Transverse colon (tissue), 4 donors: ENCODE data around the gene BPTF. TPM values are rescaled to one million over a fixed set of nuclear protein-coding genes. Genes with fewer than 3 reads are reported as not detected.
"Not testable (repeated sequence)": the region's sequence is repeated elsewhere in the genome, so short reads cannot be mapped to it uniquely, and the experiment has no call there.

Source experiments
- DNase-seq: peaks from one replicate; pipeline ENCODE4 v3.0.0-alpha.2; 2019
- H3K27ac ChIP-seq, 4 donors: fragments of 200-600 bp; sonication (generic); 2 replicates each; pipeline ENCODE4 v1.5.1; 2016 to 2018; ENCODE audit warnings: inconsistent platforms in 4 of 4
- H3K27me3 ChIP-seq: fragments of 200-600 bp; sonication (generic); 2 replicates; pipeline ENCODE4 v1.5.1; 2017; ENCODE audit warnings: inconsistent platforms
- H3K36me3 ChIP-seq, 4 donors: fragments of 200-600 bp; sonication (generic); 2 replicates each; pipeline ENCODE4 v1.5.1; 2017 to 2019; ENCODE audit warnings: inconsistent platforms in 4 of 4
- H3K4me1 ChIP-seq, 4 donors: fragments of 200-600 bp; sonication (generic); 2 replicates each; pipeline ENCODE4 v1.5.1; 2017 to 2020; ENCODE audit warnings: inconsistent platforms in 4 of 4
- H3K4me3 ChIP-seq, 4 donors: fragments of 200-600 bp; sonication (generic); 1 replicate in 1 of 4; 2 replicates in 3 of 4; pipeline versions ENCODE4 v1.5.1 to v1.6.1; 2017 to 2019; ENCODE audit warnings: inconsistent platforms in 4 of 4
- H3K9me3 ChIP-seq, 2 donors: fragments of 200-600 bp; sonication (generic); 2 replicates each; pipeline ENCODE4 v1.5.1; 2017 to 2019; ENCODE audit warnings: inconsistent platforms in 2 of 2
- CTCF ChIP-seq, 5 experiments: fragments of 200-600 bp in 3 of 5; fragments of 450-650 bp in 2 of 5; sonication (generic) in 3 of 5; IDR thresholded peaks; 1 replicate in 2 of 5; 2 replicates in 3 of 5; pipeline ENCODE4 v1.5.1; 2016 to 2017; ENCODE audit warnings: antibody characterized with exemption in 5 of 5, inconsistent platforms in 3 of 5, mild to moderate bottlenecking in 2 of 5, moderate library complexity in 1 of 5
- EP300 ChIP-seq: sonication (generic); formaldehyde crosslinking; IDR thresholded peaks from one replicate; pipeline ENCODE4 v1.6.1; 2017; ENCODE audit warnings: antibody characterized with exemption, low read depth
- POLR2A ChIP-seq: fragments of 450-650 bp; IDR thresholded peaks from one replicate; pipeline ENCODE4 v1.6.1; 2016; ENCODE audit warnings: antibody characterized with exemption, mild to moderate bottlenecking, moderate library complexity
- POLR2AphosphoS5 ChIP-seq, 3 donors: sonication (generic); formaldehyde crosslinking; IDR thresholded peaks; one replicate each; pipeline ENCODE4 v1.6.1; 2016; ENCODE audit warnings: antibody characterized with exemption in 3 of 3
- WGBS, 2 donors: methylation state at CpG; one replicate each; pipeline ENCODE4 v1.1.5; 2018; ENCODE audit warnings: low coverage in 1 of 2; 5-methylcytosine and 5-hydroxymethylcytosine counted together
- in situ Hi-C, 4 donors: fragments of 200-750 bp; cut with MboI; loops; one replicate each; pipeline versions ENCODE4 v1.15.0 to v1.15.1; 2017; ENCODE audit warnings: low sequenced_read_pairs in 3 of 4, low pct_ligation_motif_present in 1 of 4, low pct_unique_long_range_greater_than_20kb in 1 of 4
- intact Hi-C: fragments of 100-400 bp; cut with DNase I; formaldehyde crosslinking; loops from one replicate; pipeline ENCODE4 v1.15.1; 2023; ENCODE audit warnings: low total_unique reads
- total RNA-seq, 4 donors: library from RNA; depleted of rRNA; stranded (reverse); fragments of >200 nt; gene quantifications; one replicate each; pipeline ENCODE4 v1.1.0, GENCODE V29; 2016

BPTF gene
- total RNA-seq, 4 donors from 2014 or later = 70.3 to 158 (median 86.7) TPM

DNA sequence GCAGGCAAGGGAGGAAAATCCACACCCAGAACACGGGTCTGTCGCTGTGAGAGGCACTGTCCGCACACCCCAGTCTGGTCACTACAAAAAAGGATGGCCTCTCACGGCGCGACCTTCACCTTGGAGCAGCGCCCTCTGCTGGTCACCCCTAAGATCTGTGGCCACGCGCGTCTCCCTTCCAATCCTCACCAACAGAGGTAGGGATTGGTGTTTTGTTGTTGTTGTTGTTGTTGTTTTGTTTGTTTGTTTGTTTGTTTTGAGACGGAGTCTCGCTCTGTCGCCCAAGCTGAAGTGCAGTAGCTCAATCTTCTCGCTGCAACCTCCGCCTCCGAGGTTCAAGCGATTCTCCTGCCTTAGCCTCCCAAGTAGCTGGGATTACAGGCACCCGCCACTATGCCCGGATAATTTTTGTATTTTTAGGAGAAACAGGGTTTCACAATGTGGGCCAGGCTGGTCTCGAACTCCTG lies 185.9 kb downstream of the BPTF start:
- Histone ChIP-seq H3K4me1 (no peaks in the 10 kb centered on the region), H3K27ac (no peak overlapping the region), H3K4me3 (no peak overlapping the region), H3K36me3 (no peaks in the 10 kb centered on the region), H3K9me3 (no peaks in the 10 kb centered on the region), H3K27me3 (no peaks in the 10 kb centered on the region)
- in situ Hi-C loops = no loop called here
- peak; percentile 75 for DNase-seq
- TF ChIP-seq CTCF (IDR thresholded peaks at IDR 0.05) (peak; percentile 66 to 80 (median 75)), EP300 (no peak)
- 10 to 39% methylated on average over 4 to 20 of the region's 20 CpGs for whole genome bisulfite sequencing, 2 donors
- intact Hi-C loops = no loop called here

DNA sequence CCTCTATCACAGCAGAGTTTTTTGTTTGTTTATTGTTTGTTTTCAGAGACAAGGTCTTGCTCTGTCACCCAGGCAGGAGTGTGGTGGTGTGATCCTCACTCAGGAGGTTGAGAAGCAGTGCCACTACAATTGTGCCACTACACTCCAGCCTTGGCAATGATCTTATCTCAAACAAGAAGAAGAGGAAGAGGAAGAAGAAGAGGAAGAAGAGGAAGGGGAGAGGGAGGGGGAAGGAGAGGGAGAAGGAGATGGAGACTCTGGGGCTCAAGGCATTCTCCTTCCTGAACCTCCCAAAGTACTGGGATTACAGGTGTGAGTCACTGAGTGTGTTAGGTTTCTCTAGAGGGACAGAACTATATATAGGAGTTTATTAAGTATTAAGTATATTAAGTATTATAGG lies 188.1 kb downstream of the BPTF start:
- Histone ChIP-seq H3K27me3 (no peaks in the 10 kb centered on the region), H3K4me1 (no peaks in the 10 kb centered on the region), H3K27ac (no peak overlapping the region), H3K36me3 (no peaks in the 10 kb centered on the region), H3K9me3 (no peaks in the 10 kb centered on the region), H3K4me3 (no peak overlapping the region)
- TF ChIP-seq POLR2A (no peak), POLR2AphosphoS5 (IDR thresholded peaks at IDR 0.05) (no peak), CTCF (IDR thresholded peaks at IDR 0.05) (no peak)
- DNase-seq = no peak
- in situ Hi-C loops (no loop called here), intact Hi-C loops (no loop called here)

DNA sequence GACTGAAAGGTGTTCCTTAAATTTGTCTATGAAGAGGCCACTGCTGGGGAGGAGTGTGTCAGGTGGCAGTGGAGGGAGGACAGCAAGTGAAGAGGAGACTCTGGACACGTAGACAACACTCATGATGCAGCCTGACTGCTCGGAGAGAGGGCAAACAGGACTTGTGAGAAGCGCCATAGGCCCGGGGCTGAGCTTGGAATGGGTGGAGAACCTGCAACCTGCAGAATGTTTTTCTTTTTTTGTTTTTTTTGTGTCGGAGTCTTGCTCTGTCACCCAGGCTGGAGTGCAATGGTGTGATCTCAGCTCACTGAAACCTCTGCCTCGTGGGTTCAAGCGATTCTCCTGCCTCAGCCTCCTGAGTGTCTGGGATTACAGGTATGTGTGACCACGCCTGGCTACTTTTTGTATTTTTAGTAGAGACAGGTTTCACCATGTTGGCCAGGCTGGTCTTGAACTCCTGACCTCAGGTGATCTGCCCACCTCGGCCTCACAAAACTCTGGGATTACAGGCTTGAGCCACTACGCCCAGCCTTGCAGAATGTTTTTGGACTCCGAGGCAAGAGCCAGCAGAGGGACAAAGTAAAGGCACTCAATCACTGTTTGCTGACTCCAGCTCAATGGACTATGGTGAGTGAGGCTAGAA lies 189.9 kb downstream of the BPTF start:
- Histone ChIP-seq H3K27ac (no peak overlapping the region), H3K27me3 (no peaks in the 10 kb centered on the region), H3K36me3 (no peaks in the 10 kb centered on the region), H3K9me3 (no peaks in the 10 kb centered on the region), H3K4me1 (peaks cover 0 to under 1% (median 0%) of the 10 kb centered on the region in 4 donors), H3K4me3 (no peak overlapping the region)
- 86% methylated on average over 11 of the region's 11 CpGs; no CpG with 5 or more reads in 1 of the 2 donors for WGBS, 2 donors
- no peak for TF ChIP-seq POLR2A
- no peak for TF ChIP-seq POLR2AphosphoS5 (IDR thresholded peaks at IDR 0.05)
- TF ChIP-seq CTCF (IDR thresholded peaks at IDR 0.05) = no peak
- no peak for TF ChIP-seq EP300
- intact Hi-C loops (no loop called here), in situ Hi-C loops (no loop called here)
- DNase-seq = no peak

DNA sequence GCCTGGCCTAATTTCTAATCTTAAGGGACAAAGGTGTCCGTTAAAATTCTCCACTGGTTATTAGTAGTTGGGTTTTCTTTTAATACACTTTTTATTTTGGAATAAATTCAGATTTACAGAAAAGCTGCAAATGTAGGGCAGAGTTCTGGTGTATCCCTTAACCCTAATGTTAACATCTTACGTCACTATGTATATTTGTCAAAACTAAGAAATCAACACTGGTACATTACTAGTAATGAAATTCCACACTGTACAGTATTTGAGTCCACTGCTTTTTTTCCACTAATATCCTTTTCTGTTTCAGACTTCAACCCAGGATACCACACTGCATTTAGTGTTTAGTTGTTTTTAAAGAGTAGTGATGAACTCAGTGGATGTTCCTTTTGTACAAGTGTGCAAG lies 191.5 kb downstream of the BPTF start:
- Histone ChIP-seq H3K27ac (no peak overlapping the region), H3K36me3 (no peaks in the 10 kb centered on the region), H3K9me3 (no peaks in the 10 kb centered on the region), H3K4me1 (peaks cover 0 to 8% (median 3%) of the 10 kb centered on the region in 4 donors), H3K4me3 (no peak overlapping the region), H3K27me3 (no peaks in the 10 kb centered on the region)
- in situ Hi-C loops (no loop called here), intact Hi-C loops (no loop called here)
- no peak for DNase-seq
- WGBS, 2 donors = 84 to 87% methylated on average over 2 of the region's 2 CpGs
- TF ChIP-seq CTCF (IDR thresholded peaks at IDR 0.05) = no peak
- no peak for TF ChIP-seq POLR2AphosphoS5 (IDR thresholded peaks at IDR 0.05)
- TF ChIP-seq EP300 = no peak
- no peak for TF ChIP-seq POLR2A

DNA sequence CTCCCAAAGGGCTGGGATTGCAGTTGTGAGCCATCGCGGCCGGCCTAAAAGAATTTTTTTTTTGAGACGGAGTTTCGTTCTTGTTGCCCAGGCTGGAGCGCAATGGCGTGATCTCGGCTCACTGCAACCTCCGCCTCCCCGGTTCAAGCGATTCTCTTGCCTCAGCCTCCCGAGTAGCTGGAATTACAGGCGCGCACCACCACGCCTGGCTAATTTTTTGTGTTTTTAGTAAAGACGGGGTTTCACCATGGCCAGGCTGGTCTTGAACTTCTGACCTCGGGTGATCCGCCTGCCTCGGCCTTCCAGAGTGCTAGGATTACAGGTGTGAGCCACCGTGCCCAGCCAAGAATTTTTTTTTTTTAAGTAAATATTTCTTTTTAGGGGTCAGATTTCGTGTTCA lies 193.2 kb downstream of the BPTF start:
- H3K36me3 ChIP-seq, H3K4me3 ChIP-seq, in situ Hi-C loops, DNase-seq, intact Hi-C loops, H3K27ac ChIP-seq, H3K9me3 ChIP-seq, H3K27me3 ChIP-seq, H3K4me1 ChIP-seq: not testable (repeated sequence)
- WGBS, 2 donors = 92 to 100% methylated on average over 3 to 21 of the region's 21 CpGs
